Smooth muscle cell (in vitro differentiated cells): ENCODE data around the gene CD302. TPM values are rescaled to one million over a fixed set of nuclear protein-coding genes. Genes with fewer than 3 reads are reported as not detected.

Experiments
- DNase-seq: peaks from one replicate; lab custom pipeline; 2025; ENCODE audit not compliant: unreplicated experiment; lab: John Stamatoyannopoulos, UW
- H2AFZ ChIP-seq: fragments of 200-600 bp; sonication (generic); 2 replicates; pipeline ENCODE4 v1.6.0; 2016; ENCODE audit warnings: antibody characterized with exemption, low read depth, mild to moderate bottlenecking
- H3F3A ChIP-seq: fragments of 200-600 bp; sonication (generic); 2 replicates; pipeline ENCODE4 v1.6.0; 2017; ENCODE audit warnings: antibody characterized with exemption, low read depth
- H3K27ac ChIP-seq: fragments of 200-600 bp; sonication (generic); 2 replicates; pipeline ENCODE4 v1.5.1; 2016; ENCODE audit warnings: low read depth, mild to moderate bottlenecking
- H3K27me3 ChIP-seq: fragments of 200-600 bp; sonication (generic); 2 replicates; pipeline ENCODE4 v1.6.1; 2016; ENCODE audit warnings: low read depth, mild to moderate bottlenecking
- H3K36me3 ChIP-seq: fragments of 200-600 bp; sonication (generic); 2 replicates; pipeline ENCODE4 v1.5.1; 2016; ENCODE audit warnings: low read depth
- H3K4me1 ChIP-seq: fragments of 200-600 bp; sonication (generic); 2 replicates; pipeline ENCODE4 v1.5.1; 2016; ENCODE audit warnings: low read depth
- H3K4me2 ChIP-seq: fragments of 200-600 bp; sonication (generic); 2 replicates; pipeline ENCODE4 v1.6.0; 2016; ENCODE audit warnings: mild to moderate bottlenecking
- H3K4me3 ChIP-seq: fragments of 200-600 bp; sonication (generic); 2 replicates; pipeline ENCODE4 v1.5.1; 2016; ENCODE audit warnings: mild to moderate bottlenecking
- H3K79me2 ChIP-seq: fragments of 200-600 bp; sonication (generic); 2 replicates; pipeline ENCODE4 v1.6.0; 2016; ENCODE audit warnings: low read depth, mild to moderate bottlenecking
- H3K9ac ChIP-seq: fragments of 200-600 bp; sonication (generic); 2 replicates; pipeline ENCODE4 v1.6.0; 2016; ENCODE audit warnings: low read depth
- H3K9me3 ChIP-seq: fragments of 200-600 bp; sonication (generic); replicated peaks from 2 replicates; pipeline ENCODE4 v1.5.1; 2016; ENCODE audit warnings: low read depth
- H4K20me1 ChIP-seq: fragments of 200-600 bp; sonication (generic); 2 replicates; pipeline ENCODE4 v1.6.0; 2016; ENCODE audit warnings: low read depth
- CTCF ChIP-seq: fragments of 200-600 bp; sonication (generic); IDR thresholded peaks from 2 replicates; pipeline ENCODE4 v1.5.1; 2017; ENCODE audit warnings: borderline replicate concordance, mild to moderate bottlenecking, antibody characterized with exemption; ENCODE audit not compliant: insufficient read depth, poor library complexity, severe bottlenecking
- WGBS: methylation state at CpG from one replicate; pipeline ENCODE4 v1.1.7; 2016; ENCODE audit warnings: low lambda C conversion rate; 5-methylcytosine and 5-hydroxymethylcytosine counted together
- polyA plus RNA-seq: library from polyadenylated mRNA; unstranded; fragments of >200 nt; fragmentation: Nextera tagmentation; extraction: Ambion mirVana; gene quantifications from 2 replicates; pipeline ENCODE4 v1.2.1, GENCODE V29; 2016
- total RNA-seq: library from RNA; depleted of rRNA; stranded (reverse); fragments of >200 nt; gene quantifications from 2 replicates; pipeline ENCODE4 v1.2.3, GENCODE V29; 2014

Gene CD302
- total and polyA plus RNA-seq, 2 experiments from 2014 or later: 1.00 to 2.2 TPM

- no peaks in the 10 kb centered on the region for H3K79me2 ChIP-seq
- H3K4me1 ChIP-seq: peaks cover 9% of the 10 kb centered on the region
- no peak for TF ChIP-seq CTCF
- H3K27me3 ChIP-seq: peaks cover 46% of the 10 kb centered on the region
- H3F3A ChIP-seq: peaks cover 6% of the 10 kb centered on the region
- no peak overlapping the region for H3K27ac ChIP-seq
- H2AFZ ChIP-seq: no peak overlapping the region
- H3K4me2 ChIP-seq: no peak overlapping the region
- no peaks in the 10 kb centered on the region for H4K20me1 ChIP-seq
- H3K4me3 ChIP-seq: no peak overlapping the region
- 75% methylated on average over 7 of the region's 7 CpGs for WGBS
- no peaks in the 10 kb centered on the region for H3K36me3 ChIP-seq
- no peak overlapping the region for H3K9ac ChIP-seq
- no peak for DNase-seq
- no peaks in the 10 kb centered on the region for H3K9me3 ChIP-seq
Measured at GRCh38 chr2:159795841-159796690, 1.9 kb downstream of the CD302 start.

- H3K4me1 ChIP-seq: peaks cover 7% of the 10 kb centered on the region
- H3K79me2 ChIP-seq: no peaks in the 10 kb centered on the region
- no peak overlapping the region for H3K27ac ChIP-seq
- no peak overlapping the region for H2AFZ ChIP-seq
- no peaks in the 10 kb centered on the region for H3K36me3 ChIP-seq
- no peak overlapping the region for H3K9ac ChIP-seq
- TF ChIP-seq CTCF: no peak
- H3K9me3 ChIP-seq: no peaks in the 10 kb centered on the region
- 100% methylated on average over 1 of the region's 1 CpG for WGBS
- H3F3A ChIP-seq: peaks cover 6% of the 10 kb centered on the region
- H3K4me2 ChIP-seq: no peak overlapping the region
- H3K4me3 ChIP-seq: no peak overlapping the region
- peaks cover 19% of the 10 kb centered on the region for H3K27me3 ChIP-seq
- no peak for DNase-seq
- no peaks in the 10 kb centered on the region for H4K20me1 ChIP-seq
Measured at GRCh38 chr2:159793326-159793725, 4.7 kb downstream of the CD302 start.

GRCh38 chr2:159792599-159792998 lies 5.4 kb downstream of the CD302 start:
- Histone ChIP-seq H3F3A (peaks cover 4% of the 10 kb centered on the region), H3K36me3 (no peaks in the 10 kb centered on the region), H3K9me3 (no peaks in the 10 kb centered on the region), H3K4me2 (no peak overlapping the region), H3K79me2 (no peaks in the 10 kb centered on the region), H3K27me3 (peaks cover 11% of the 10 kb centered on the region), H4K20me1 (no peaks in the 10 kb centered on the region), H3K9ac (no peak overlapping the region), H3K4me1 (peaks cover 4% of the 10 kb centered on the region), H3K27ac (no peak overlapping the region), H2AFZ (no peak overlapping the region), H3K4me3 (no peak overlapping the region)
- DNase-seq: no peak
- TF ChIP-seq CTCF: no peak
- WGBS: 80% methylated on average over 4 of the region's 4 CpGs

GRCh38 chr2:159792036-159792435 lies 6.0 kb downstream of the CD302 start:
- Histone ChIP-seq H3K4me1 (no peaks in the 10 kb centered on the region), H4K20me1 (no peaks in the 10 kb centered on the region), H3K79me2 (no peaks in the 10 kb centered on the region), H2AFZ (no peak overlapping the region), H3K9ac (no peak overlapping the region), H3K4me3 (no peak overlapping the region), H3F3A (no peaks in the 10 kb centered on the region), H3K4me2 (no peak overlapping the region), H3K27ac (no peak overlapping the region), H3K9me3 (no peaks in the 10 kb centered on the region), H3K27me3 (peaks cover 10% of the 10 kb centered on the region), H3K36me3 (no peaks in the 10 kb centered on the region)
- TF ChIP-seq CTCF: no peak
- WGBS: 88% methylated on average over 1 of the region's 1 CpG
- no peak for DNase-seq
